Gastroesophageal sphincter (tissue), 3 donors: Measurements from ENCODE around the gene GFI1.

ENCODE experiments used
- POLR2A ChIP-seq, 2 donors: fragments of 450-650 bp; IDR thresholded peaks; one replicate each; pipeline ENCODE4 v1.6.1; 2017; ENCODE audit warnings: antibody characterized with exemption in 2 of 2, mild to moderate bottlenecking in 2 of 2, moderate library complexity in 1 of 2
- TF ChIP-seq, protein P1 (sequence below), 4 experiments: fragments of 200-600 bp in 2 of 4; fragments of 450-650 bp in 2 of 4; sonication (generic) in 1 of 4; IDR thresholded peaks; one replicate each; pipeline ENCODE4 v1.5.1; 2017 to 2019; ENCODE audit warnings: antibody characterized with exemption in 4 of 4, mild to moderate bottlenecking in 2 of 4, moderate library complexity in 2 of 4

- TF ChIP-seq, protein P1, sequence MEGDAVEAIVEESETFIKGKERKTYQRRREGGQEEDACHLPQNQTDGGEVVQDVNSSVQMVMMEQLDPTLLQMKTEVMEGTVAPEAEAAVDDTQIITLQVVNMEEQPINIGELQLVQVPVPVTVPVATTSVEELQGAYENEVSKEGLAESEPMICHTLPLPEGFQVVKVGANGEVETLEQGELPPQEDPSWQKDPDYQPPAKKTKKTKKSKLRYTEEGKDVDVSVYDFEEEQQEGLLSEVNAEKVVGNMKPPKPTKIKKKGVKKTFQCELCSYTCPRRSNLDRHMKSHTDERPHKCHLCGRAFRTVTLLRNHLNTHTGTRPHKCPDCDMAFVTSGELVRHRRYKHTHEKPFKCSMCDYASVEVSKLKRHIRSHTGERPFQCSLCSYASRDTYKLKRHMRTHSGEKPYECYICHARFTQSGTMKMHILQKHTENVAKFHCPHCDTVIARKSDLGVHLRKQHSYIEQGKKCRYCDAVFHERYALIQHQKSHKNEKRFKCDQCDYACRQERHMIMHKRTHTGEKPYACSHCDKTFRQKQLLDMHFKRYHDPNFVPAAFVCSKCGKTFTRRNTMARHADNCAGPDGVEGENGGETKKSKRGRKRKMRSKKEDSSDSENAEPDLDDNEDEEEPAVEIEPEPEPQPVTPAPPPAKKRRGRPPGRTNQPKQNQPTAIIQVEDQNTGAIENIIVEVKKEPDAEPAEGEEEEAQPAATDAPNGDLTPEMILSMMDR (IDR thresholded peaks at IDR 0.05), result no peak
- TF ChIP-seq POLR2A (IDR thresholded peaks at IDR 0.05), result no peak
Measured at GRCh38 chr1:92493139-92493538, 6.4 kb upstream of the GFI1 start.
